ENCODE results near the gene MTHFD2L.
"Not testable (repeated sequence)": the region's sequence is repeated elsewhere in the genome, so short reads cannot be mapped to it uniquely, and the experiment has no call there.

Gene MTHFD2L

GRCh38 chr4:74157561-74158465 is at the start of gene MTHFD2L:
Gene MTHFD2L (plus strand): TSS chr4:74158118. CDS start chr4:74158139, 21 bp downstream.
- DNase-seq (ENCODE audit: low spot score) = peak; percentile 92

- DNase-seq (ENCODE audit: low spot score) = no peak
Measured at GRCh38 chr4:74108457-74109115, 49.3 kb upstream of the MTHFD2L start.

- DNase-seq (ENCODE audit: low spot score) = no peak
Measured at GRCh38 chr4:74109116-74109869, 48.6 kb upstream of the MTHFD2L start.

- no peak for DNase-seq (ENCODE audit: low spot score)
Measured at GRCh38 chr4:74109870-74110605, 47.9 kb upstream of the MTHFD2L start.

GRCh38 chr4:74110670-74111069 is 47.2 kb upstream of the MTHFD2L start:
- no peak for DNase-seq (ENCODE audit: low spot score)

- no peak for DNase-seq (ENCODE audit: low spot score)
Measured at GRCh38 chr4:74111306-74111975, 46.5 kb upstream of the MTHFD2L start.

- no peak for DNase-seq (ENCODE audit: low spot score)
Measured at GRCh38 chr4:74111990-74112389, 45.9 kb upstream of the MTHFD2L start.

- no peak for DNase-seq (ENCODE audit: low spot score)
Measured at GRCh38 chr4:74112399-74113105, 45.4 kb upstream of the MTHFD2L start.

- DNase-seq (ENCODE audit: low spot score) = no peak
Measured at GRCh38 chr4:74114234-74114633, 43.7 kb upstream of the MTHFD2L start.

GRCh38 chr4:74117024-74117534 is 40.8 kb upstream of the MTHFD2L start:
- no peak for DNase-seq (ENCODE audit: low spot score)

GRCh38 chr4:74118600-74119338 is 39.1 kb upstream of the MTHFD2L start:
- no peak for DNase-seq (ENCODE audit: low spot score)

- no peak for DNase-seq (ENCODE audit: low spot score)
Measured at GRCh38 chr4:74120086-74120485, 37.8 kb upstream of the MTHFD2L start.

- DNase-seq (ENCODE audit: low spot score) = no peak
Measured at GRCh38 chr4:74121643-74122579, 36.0 kb upstream of the MTHFD2L start.

- DNase-seq (ENCODE audit: low spot score) = no peak
Measured at GRCh38 chr4:74123065-74123728, 34.7 kb upstream of the MTHFD2L start.

GRCh38 chr4:74125029-74125428 is 32.9 kb upstream of the MTHFD2L start:
- no peak for DNase-seq (ENCODE audit: low spot score)

GRCh38 chr4:74127745-74128144 is 30.2 kb upstream of the MTHFD2L start:
- DNase-seq (ENCODE audit: low spot score) = no peak

GRCh38 chr4:74130843-74131242 is 27.1 kb upstream of the MTHFD2L start:
- not testable (repeated sequence) for DNase-seq (ENCODE audit: low spot score)

GRCh38 chr4:74132188-74132587 is 25.7 kb upstream of the MTHFD2L start:
- not testable (repeated sequence) for DNase-seq (ENCODE audit: low spot score)
